ENCODE data around the gene COL18A1. TPM values are rescaled to one million over a fixed set of nuclear protein-coding genes. Genes with fewer than 3 reads are reported as not detected.

The COL18A1 gene
- total and polyA plus RNA-seq, 2 of the 8 experiments (the other 6 are each of a cell fraction or from before 2014, with no cell fraction given), result 145 to 201 TPM

DNA sequence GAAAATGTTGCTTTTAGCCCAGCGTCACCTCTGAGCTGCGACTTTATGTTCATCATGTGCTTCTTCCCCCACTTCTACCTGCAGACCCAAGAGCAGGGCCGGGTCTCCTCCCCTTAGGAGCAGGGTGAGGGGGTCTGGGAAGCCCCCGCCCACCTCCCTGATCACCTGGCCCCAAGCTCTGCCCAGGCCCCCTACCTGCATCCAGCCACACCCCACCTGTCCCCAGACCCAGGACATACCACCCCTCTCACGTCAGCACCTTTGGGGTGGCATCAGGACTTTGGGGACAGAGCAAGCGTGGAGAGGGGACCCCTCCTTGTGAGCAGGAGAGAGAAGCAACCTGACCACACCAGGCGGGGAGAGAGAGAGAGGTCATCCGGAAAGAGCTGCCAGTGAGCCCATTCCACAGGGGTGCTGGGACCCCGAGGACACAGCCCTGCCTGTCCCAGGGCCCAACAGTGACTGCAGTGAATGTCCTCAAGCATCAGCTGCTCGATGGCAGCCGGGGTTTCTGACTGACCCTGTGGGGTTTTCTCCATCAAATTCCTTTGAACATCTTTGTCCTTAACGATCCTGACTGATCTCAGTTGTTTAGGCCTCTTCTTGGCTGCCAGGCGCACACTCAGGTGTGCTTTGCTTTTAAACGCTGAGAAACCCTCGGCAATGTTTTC lies 42.8 kb upstream of the COL18A1 start:
- Histone ChIP-seq H2BK20ac (ENCODE audit: low read length) (peak overlapping the region; percentile 90; the same call in 1 of the 2 replicates), H3K23ac (ENCODE audit: insufficient read length) (no peak overlapping the region), H3K18ac (ENCODE audit: extremely low read depth, low read length) (peak overlapping the region; percentile 51), H2BK15ac (ENCODE audit: low read length) (peak overlapping the region; percentile 97; the same call in 1 of the 2 replicates), H4K5ac (ENCODE audit: insufficient read length, low read depth, low read length) (no peak overlapping the region), H3K23me2 (ENCODE audit: low read depth, low read length) (no peaks in the 10 kb centered on the region), H3K56ac (replicated peaks; ENCODE audit: insufficient read length, low read depth, low read length) (no peak overlapping the region), H2AFZ (ENCODE audit: low read length) (no peak overlapping the region), H3K4ac (replicated peaks; ENCODE audit: insufficient read length, low read depth, low read length) (no peak overlapping the region), H2BK5ac (ENCODE audit: low read depth, low read length) (peak overlapping the region; percentile 81; the same call in 1 of the 2 replicates), H3K9me3 (ENCODE audit: insufficient read depth in 2 of 2, low read depth in 1 of 2, low read length in 1 of 2) (no peaks in the 10 kb centered on the region), H3K4me1 (replicated peaks in 1 of 4; ENCODE audit: control insufficient read depth in 3 of 4, insufficient read depth in 4 of 4, low read length in 3 of 4) (peaks cover 7 to 29% (median 17%) of the 10 kb centered on the region in 4 experiments), H4K91ac (replicated peaks; ENCODE audit: insufficient read length, low read length) (no peak overlapping the region), H3K9ac (replicated peaks in 1 of 4; ENCODE audit: extremely low read depth in 1 of 4, low read depth in 3 of 4, low read length in 3 of 4) (no peak overlapping the region), H4K8ac (ENCODE audit: extremely low read depth, insufficient read depth, low read length) (no peak overlapping the region), H3K36me3 (ENCODE audit: control insufficient read depth in 2 of 4, insufficient read depth in 4 of 4, low read length in 3 of 4) (no peaks in the 10 kb centered on the region), H3K79me2 (ENCODE audit: control insufficient read depth in 1 of 2, insufficient read depth in 2 of 2, low read length in 2 of 2) (no peaks in the 10 kb centered on the region), H3K4me2 (ENCODE audit: insufficient read depth in 1 of 2, low read depth in 2 of 2, low read length in 2 of 2) (no peak overlapping the region), H2AK5ac (ENCODE audit: low read depth, low read length) (no peak overlapping the region), H2BK12ac (ENCODE audit: low read depth, low read length) (peak overlapping the region; percentile 90), H3K27ac (ENCODE audit: low read depth, low read length) (no peak overlapping the region), H3K79me1 (ENCODE audit: low read depth, low read length) (no peaks in the 10 kb centered on the region), H3K14ac (ENCODE audit: insufficient read length) (no peak overlapping the region), H2BK120ac (replicated peaks; ENCODE audit: low read depth, low read length) (no peak overlapping the region), H4K20me1 (replicated peaks in 1 of 2; ENCODE audit: control insufficient read depth in 1 of 2, insufficient read depth in 2 of 2, low read length in 2 of 2) (no peaks in the 10 kb centered on the region), H3K4me3 (ENCODE audit: extremely low read depth in 1 of 4, insufficient read depth in 2 of 4, low read depth in 3 of 4, low read length in 4 of 4) (no peak overlapping the region), H3K27me3 (replicated peaks in 1 of 4; ENCODE audit: control insufficient read depth in 3 of 4, extremely low read depth in 1 of 4, insufficient read depth in 3 of 4, low read length in 3 of 4) (no peaks in the 10 kb centered on the region; a peak in 1 of 7 replicates)
- DNase-seq (ENCODE audit: low read depth in 1 of 2, low spot score in 2 of 2) (no peak), FAIRE-seq (no peak)
- 85% methylated on average over 14 of the region's 15 CpGs; no CpG with 5 or more reads in 1 of the 2 experiments for WGBS, 2 experiments (ENCODE audit: extremely low coverage in 1 of 2, insufficient coverage in 1 of 2, insufficient read length in 1 of 2, insufficient replicate concordance in 2 of 2, low coverage in 1 of 2, low lambda C conversion rate in 2 of 2, missing lambda C conversion rate in 1 of 2)
- ChIA-PET CTCF (ENCODE audit: partially characterized antibody) (interaction anchor here (0.6 to 2.2 kb wide), 15 partner anchors 11 to 413 kb away, joined by 3 to 11 read pairs (median 3); no protein-coding TSS in a partner anchor), POLR2A (ENCODE audit: partially characterized antibody) (interaction anchor here (0.6 to 2.3 kb wide), 4 partner anchors 40 to 52 kb away, joined by 3 to 14 read pairs (median 4); no protein-coding TSS in a partner anchor)
- TF ChIP-seq YY1 (IDR thresholded peaks at IDR 0.05; ENCODE audit: low read depth, low read length) (no peak), HDAC2 (IDR thresholded peaks at IDR 0.05; ENCODE audit: borderline replicate concordance in 1 of 2, low read depth in 2 of 2, low read length in 2 of 2) (no peak), JUN (IDR thresholded peaks at IDR 0.05; ENCODE audit: low read depth, low read length) (no peak), NANOG (IDR thresholded peaks at IDR 0.05; ENCODE audit: insufficient read depth, low read depth, low read length, poor library complexity, severe bottlenecking) (no peak), CBX8 (IDR thresholded peaks at IDR 0.05; ENCODE audit: borderline replicate concordance, low read depth, low read length) (no peak), CREB1 (IDR thresholded peaks at IDR 0.05) (no peak), CBX5 (IDR thresholded peaks at IDR 0.05; ENCODE audit: low read depth, low read length) (no peak), HDAC6 (IDR thresholded peaks at IDR 0.05; ENCODE audit: low read depth, low read length) (no peak), CHD2 (IDR thresholded peaks at IDR 0.05; ENCODE audit: low read length) (no peak), TAF7 (optimal IDR thresholded peaks at IDR 0.05; ENCODE audit: borderline replicate concordance, low read depth, low read length) (no peak)

Data from H1 (cell line).